NCI-H2081 treated with DMSO at 0.1 percent for 48 hours (cell line): ENCODE data around the gene GPR137.

Source experiments
- DNase-seq: peaks from one replicate; lab custom pipeline; 2025; lab: John Stamatoyannopoulos, UW

The GPR137 gene

GRCh38 chr11:64264371-64264852, 21.2 kb upstream of the GPR137 start:
- DNase-seq, result no peak

- DNase-seq, result no peak
Measured at GRCh38 chr11:64265176-64266160, 20.2 kb upstream of the GPR137 start.

- no peak for DNase-seq
Measured at GRCh38 chr11:64266339-64266738, 19.3 kb upstream of the GPR137 start.

- DNase-seq, result no peak
Measured at GRCh38 chr11:64267207-64267945, 18.3 kb upstream of the GPR137 start.

GRCh38 chr11:64268025-64268892, 17.4 kb upstream of the GPR137 start:
- no peak for DNase-seq

- no peak for DNase-seq
Measured at GRCh38 chr11:64268893-64269539, 16.6 kb upstream of the GPR137 start.

- peak; percentile 94 for DNase-seq
Measured at GRCh38 chr11:64269540-64270220, 16.0 kb upstream of the GPR137 start.

GRCh38 chr11:64275031-64275800, 10.4 kb upstream of the GPR137 start:
- no peak for DNase-seq

GRCh38 chr11:64275841-64276240, 9.8 kb upstream of the GPR137 start:
- DNase-seq, result no peak

- no peak for DNase-seq
Measured at GRCh38 chr11:64276653-64277431, 8.8 kb upstream of the GPR137 start.

- DNase-seq, result no peak
Measured at GRCh38 chr11:64278576-64279190, 7.0 kb upstream of the GPR137 start.

GRCh38 chr11:64281957-64282770, 3.5 kb upstream of the GPR137 start:
- DNase-seq, result no peak

GRCh38 chr11:64283092-64283491, 2.6 kb upstream of the GPR137 start:
- DNase-seq, result no peak

- DNase-seq, result peak; percentile 61
Measured at GRCh38 chr11:64284048-64284961, 1.3 kb upstream of the GPR137 start, which contains the start of gene BAD. BAD (minus strand) TSS chr11:64284665; CDS start chr11:64284368, 297 bp downstream.

- no peak for DNase-seq
Measured at GRCh38 chr11:64285885-64286800, 495 bp downstream of the GPR137 start.

- no peak for DNase-seq
Measured at GRCh38 chr11:64286801-64287159, 1.1 kb downstream of the GPR137 start.
